HepG2 (cell line): ENCODE results near the gene VRK3. TPM values are rescaled to one million over a fixed set of nuclear protein-coding genes. Genes with fewer than 3 reads are reported as not detected.

ENCODE experiments used
- ATAC-seq: fragments of 200-7000 bp; cut with Tn5 transposase; 3 replicates; pipeline ENCODE4 v1.9.1; 2020; ENCODE audit warnings: mild to moderate bottlenecking, moderate library complexity
- BruUV-seq: library from RNA; stranded (reverse); fragments of 400-500 nt; replicated peaks from 2 replicates; lab custom pipeline; 2021; lab: Mats Ljungman, UMichigan
- CTCF ChIA-PET: fragments of 300-600 bp; formaldehyde crosslinking; extraction: SDS; loops from one replicate; lab custom pipeline; 2021; ENCODE audit warnings: low total read pairs, inconsistent platforms, low intra/inter-chr PET ratio; lab: Yijun Ruan, JAX
- POLR2A ChIA-PET: fragments of 350-600 bp; sonication (Branson Sonifier 250); formaldehyde crosslinking; loops from one replicate; lab custom pipeline; 2020; ENCODE audit warnings: antibody characterized with exemption, inconsistent platforms; lab: Yijun Ruan, JAX
- DNase-seq: peaks from one replicate; pipeline ENCODE4 v3.0.0-alpha.2; 2015; ENCODE audit warnings: low spot score
- FAIRE-seq: peaks from 3 replicates; lab custom pipeline; 2011; peaks lifted over from hg19 to GRCh38; lab: Jason Lieb, UNC
- H2AFZ ChIP-seq: one replicate; pipeline ENCODE4 v1.6.1; 2011; ENCODE audit warnings: low read length, inconsistent platforms
- H3K27ac ChIP-seq: fragments of 300-600 bp; 3 replicates; pipeline ENCODE4 v1.8.0; 2011; ENCODE audit warnings: mixed run types, mild to moderate bottlenecking, mixed read lengths, low read length, inconsistent platforms; ENCODE audit not compliant: insufficient read depth; ENCODE audit errors: extremely low read length
- H3K27me3 ChIP-seq, 2 experiments: fragments of 200-600 bp in 1 of 2; 2 replicates in 1 of 2; 3 replicates in 1 of 2; pipeline versions ENCODE4 v1.6.0 to v1.8.0; 2011; ENCODE audit warnings: low read length in 2 of 2, mild to moderate bottlenecking in 2 of 2, moderate library complexity in 2 of 2, inconsistent platforms in 1 of 2; ENCODE audit not compliant: insufficient read depth in 2 of 2, control insufficient read depth in 1 of 2
- H3K36me3 ChIP-seq, 2 experiments: fragments of 200-600 bp in 1 of 2; replicated peaks in 1 of 2; 2 replicates in 1 of 2; 3 replicates in 1 of 2; pipeline versions ENCODE4 v1.5.1 to v1.8.0; 2011; ENCODE audit warnings: low read length in 2 of 2, inconsistent platforms in 1 of 2; ENCODE audit not compliant: insufficient read depth in 2 of 2, control insufficient read depth in 1 of 2
- H3K4me1 ChIP-seq: 2 replicates; pipeline ENCODE4 v1.5.1; 2012; ENCODE audit warnings: low read length, inconsistent platforms; ENCODE audit not compliant: insufficient read depth
- H3K4me2 ChIP-seq: 2 replicates; pipeline ENCODE4 v1.6.0; 2011; ENCODE audit warnings: low read depth, low read length, inconsistent platforms
- H3K4me3 ChIP-seq, 3 experiments: fragments of 200-600 bp in 1 of 3; sonication (generic), shearing (Covaris generic) in 1 of 3; replicated peaks in 1 of 3; 2 replicates each; pipeline ENCODE4 v1.5.1; 2011 to 2016; ENCODE audit warnings: low read length in 3 of 3, inconsistent platforms in 2 of 3, low read depth in 2 of 3, mild to moderate bottlenecking in 2 of 3, control low read depth in 1 of 3, mixed read lengths in 1 of 3; ENCODE audit not compliant: insufficient read depth in 1 of 3
- H3K79me2 ChIP-seq: one replicate; pipeline ENCODE4 v1.6.1; 2011; ENCODE audit warnings: low read length, inconsistent platforms; ENCODE audit not compliant: insufficient read depth
- H3K9ac ChIP-seq: 2 replicates; pipeline ENCODE4 v1.6.0; 2011; ENCODE audit warnings: mild to moderate bottlenecking, low read depth, low read length, inconsistent platforms; ENCODE audit not compliant: insufficient read depth
- H3K9me3 ChIP-seq: 2 replicates; pipeline ENCODE4 v1.5.1; 2012; ENCODE audit warnings: mild to moderate bottlenecking, low read length
- H4K20me1 ChIP-seq: 2 replicates; pipeline ENCODE4 v1.6.0; 2011; ENCODE audit warnings: inconsistent platforms, mild to moderate bottlenecking, low read length, moderate library complexity; ENCODE audit not compliant: insufficient read depth
- ELF4 ChIP-seq: sonication (generic); formaldehyde crosslinking; IDR thresholded peaks from 2 replicates; pipeline ENCODE4 v1.5.0; 2020; ENCODE audit warnings: missing genetic modification reagents, mild to moderate bottlenecking, moderate library complexity, borderline replicate concordance
- FOXK1 ChIP-seq: sonication (generic); formaldehyde crosslinking; IDR thresholded peaks from 2 replicates; pipeline ENCODE4 v1.4.0; 2020; ENCODE audit warnings: low read depth, missing genetic modification reagents, borderline replicate concordance
- KDM6A ChIP-seq: IDR thresholded peaks from 2 replicates; pipeline ENCODE4 v1.6.1; 2016; ENCODE audit warnings: low read depth
- KLF12 ChIP-seq: sonication (generic); formaldehyde crosslinking; IDR thresholded peaks from 2 replicates; pipeline ENCODE4 v1.4.0; 2020; ENCODE audit warnings: missing genetic modification reagents, borderline replicate concordance
- POLR2A ChIP-seq, 2 experiments: IDR thresholded peaks; 2 replicates each; pipeline ENCODE4 v1.6.1; 2011; ENCODE audit warnings: low read depth in 2 of 2, low read length in 2 of 2, mild to moderate bottlenecking in 1 of 2, moderate library complexity in 1 of 2; ENCODE audit not compliant: insufficient read depth in 1 of 2
- RNF2 ChIP-seq: fragments of 450-650 bp; conservative IDR thresholded peaks from 2 replicates; pipeline ENCODE4 v1.6.1; 2016; ENCODE audit warnings: low read depth
- SMAD3 ChIP-seq: sonication (generic); formaldehyde crosslinking; IDR thresholded peaks from 2 replicates; pipeline ENCODE4 v1.4.0; 2020; ENCODE audit warnings: missing genetic modification reagents
- SMC3 ChIP-seq: IDR thresholded peaks from 2 replicates; pipeline ENCODE4 v1.6.1; 2011; ENCODE audit warnings: low read length, improper control_type of control experiment
- TOPORS ChIP-seq: sonication (generic); formaldehyde crosslinking; IDR thresholded peaks from 2 replicates; pipeline ENCODE4 v1.8.0; 2023; ENCODE audit warnings: mild to moderate bottlenecking, missing genetic modification reagents
- ZFP36L1 ChIP-seq: sonication (generic); formaldehyde crosslinking; IDR thresholded peaks from 2 replicates; pipeline ENCODE4 v1.8.0; 2022; ENCODE audit warnings: mild to moderate bottlenecking, missing genetic modification reagents, moderate library complexity
- ZMAT3 ChIP-seq: sonication (generic); formaldehyde crosslinking; conservative IDR thresholded peaks from 2 replicates; pipeline ENCODE4 v1.7.0; 2021; ENCODE audit warnings: missing genetic modification reagents
- ZNF230 ChIP-seq: sonication (generic); formaldehyde crosslinking; IDR thresholded peaks from 2 replicates; pipeline ENCODE4 v1.4.0; 2020; ENCODE audit warnings: mild to moderate bottlenecking, missing genetic modification reagents
- ZNF446 ChIP-seq: sonication (generic); formaldehyde crosslinking; IDR thresholded peaks from 2 replicates; pipeline ENCODE4 v1.5.0; 2020; ENCODE audit warnings: mild to moderate bottlenecking, missing genetic modification reagents
- ZNF484 ChIP-seq: sonication (generic); formaldehyde crosslinking; IDR thresholded peaks from 2 replicates; pipeline ENCODE4 v1.5.1; 2020; ENCODE audit warnings: mild to moderate bottlenecking, low read depth, missing genetic modification reagents, borderline replicate concordance
- WGBS: methylation state at CpG from one replicate; pipeline ENCODE4 v1.1.6; 2017; ENCODE audit warnings: low lambda C conversion rate; 5-methylcytosine and 5-hydroxymethylcytosine counted together
- in situ Hi-C: cut with HindIII; loops from 2 replicates; pipeline ENCODE4 v1.10.0; 2017; ENCODE audit warnings: low pct_unique_long_range_greater_than_20kb; ENCODE audit not compliant: extremely low pct_ligation_motif_present
- intact Hi-C: fragments of 100-400 bp; cut with micrococcal nuclease; formaldehyde crosslinking; loops from one replicate; pipeline ENCODE4 v1.10.0; 2022; ENCODE audit not compliant: unreplicated experiment
- polyA plus RNA-seq, 8 experiments: library from polyadenylated mRNA; depleted of rRNA in 3 of 8; stranded (reverse) in 7 of 8; unstranded in 1 of 8; fragments of >200 nt; fragmentation: Illumina TruSeq in 4 of 8; extraction: Trizol in 4 of 8; gene quantifications; 2 replicates each; pipeline versions ENCODE4 v1.2.1 to v1.2.3, GENCODE V29; 2011 to 2016; ENCODE audit warnings: low read depth in 4 of 8, missing spikeins in 1 of 8, mixed read lengths in 1 of 8; ENCODE audit not compliant: insufficient read depth in 1 of 8
- total RNA-seq, 5 experiments: library from RNA; depleted of rRNA; stranded (reverse); fragments of >200 nt; fragmentation: Illumina TruSeq; extraction: Trizol; gene quantifications; 2 replicates each; pipeline ENCODE4 v1.2.3, GENCODE V29; 2016; ENCODE audit warnings: low read depth in 1 of 5
- TF ChIP-seq, protein P1 (sequence below): sonication (generic); formaldehyde crosslinking; IDR thresholded peaks from 2 replicates; pipeline ENCODE4 v1.4.0; 2020; ENCODE audit warnings: missing genetic modification reagents, borderline replicate concordance
- TF ChIP-seq, protein P2 (sequence below): sonication (generic); formaldehyde crosslinking; IDR thresholded peaks from 2 replicates; pipeline ENCODE4 v1.5.0; 2020; ENCODE audit warnings: missing genetic modification reagents
- TF ChIP-seq, protein P3 (sequence below): sonication (generic); formaldehyde crosslinking; IDR thresholded peaks from 2 replicates; pipeline ENCODE4 v1.8.1; 2023; ENCODE audit warnings: mild to moderate bottlenecking, missing genetic modification reagents, borderline replicate concordance

Gene VRK3
- total and polyA plus RNA-seq, 2 of the 13 experiments (the other 11 are each of a cell fraction or from before 2014, with no cell fraction given) = 23.8 to 28.3 TPM

DNA sequence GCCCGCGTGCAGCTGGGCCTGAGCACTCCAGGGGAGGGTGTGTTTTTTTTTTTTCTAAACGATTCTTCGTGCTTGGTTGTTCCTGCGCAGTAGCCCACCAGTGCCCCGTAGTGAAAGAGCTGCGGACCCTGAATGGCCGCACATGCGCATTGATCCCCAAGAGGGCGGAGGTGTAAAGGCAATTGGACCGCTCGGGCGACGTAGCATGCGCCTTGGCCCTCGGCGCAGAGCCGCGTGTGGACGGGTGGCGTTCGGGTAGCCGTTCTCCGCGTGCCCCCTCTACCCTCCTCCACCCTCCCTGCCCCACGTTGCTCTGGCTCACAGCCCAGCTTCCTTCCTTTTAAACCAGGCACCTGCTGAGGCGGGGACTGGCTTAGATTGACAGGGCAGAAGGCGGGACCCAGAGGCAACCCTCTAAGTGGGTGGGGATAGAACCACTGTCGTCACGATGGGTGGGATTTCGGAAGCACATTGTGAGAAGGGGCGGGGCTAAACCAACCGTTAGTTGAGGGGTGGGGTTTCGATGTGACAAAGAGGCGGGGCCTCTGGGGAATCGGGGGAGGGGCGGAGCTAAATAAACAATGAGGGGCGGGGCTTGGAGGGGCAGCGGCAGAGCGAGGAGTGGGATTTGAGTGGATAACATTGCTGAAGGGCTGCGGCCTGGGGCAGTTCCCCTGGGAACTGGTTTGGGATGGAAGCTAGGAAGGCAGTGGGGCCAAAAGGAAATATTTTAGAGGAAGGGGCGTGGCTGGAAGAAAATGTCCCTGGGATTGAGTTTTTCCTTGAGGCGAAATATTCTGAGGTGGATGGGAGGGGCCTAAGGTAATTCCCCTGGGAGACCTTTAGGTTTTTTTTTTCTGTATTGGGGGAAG, 95.3 kb downstream of the VRK3 start:
- no peaks in the 10 kb centered on the region; a peak in 1 of 5 replicates for H3K27me3 ChIP-seq
- DNase-seq (peak; percentile 88), ATAC-seq (peak; percentile 84), FAIRE-seq (peak; percentile 82)
- 30% methylated on average over 18 of the region's 43 CpGs for WGBS
- H3K4me2 ChIP-seq = peak overlapping the region; percentile 94
- TSS peak; percentile 64 for BruUV-seq
- peak overlapping the region; percentile 94 for H3K27ac ChIP-seq
- H3K79me2 ChIP-seq = peaks cover 34% of the 10 kb centered on the region
- H4K20me1 ChIP-seq = no peaks in the 10 kb centered on the region
- peak overlapping the region; percentile 71 to 95 (median 89) for H3K4me3 ChIP-seq
- H3K36me3 ChIP-seq = peaks cover 9 to 19% of the 10 kb centered on the region in 2 experiments; a peak in 4 of 5 replicates
- in situ Hi-C loops = no loop called here
- ChIA-PET POLR2A (interaction anchor here (0.7 to 3.5 kb wide), 17 partner anchors 9 to 253 kb away, joined by 3 to 22 read pairs (median 5); partner anchors contain the start of genes AKT1S1, AP2A1, PRMT1 and PTOV1), CTCF (no interaction called here)
- intact Hi-C loops = no loop called here
- no peaks in the 10 kb centered on the region for H3K9me3 ChIP-seq
- peak overlapping the region; percentile 95 for H3K9ac ChIP-seq
- peaks cover 27% of the 10 kb centered on the region for H3K4me1 ChIP-seq
- H2AFZ ChIP-seq = no peak overlapping the region
- TF ChIP-seq POLR2A (IDR thresholded peaks at IDR 0.05; ENCODE audit: insufficient read depth in 1 of 2, low read depth in 2 of 2, low read length in 2 of 2) (peak; percentile 96 to 99), ZNF446 (peak; percentile 15; the same call in 1 of the 2 replicates), KLF12 (CRISPR knock-in tag) (no peak; the same call in 1 of the 2 replicates), ELF4 (CRISPR knock-in tag) (no peak), ZFP36L1 (CRISPR knock-in tag) (peak; percentile 95; the same call in 1 of the 2 replicates), ZNF230 (CRISPR knock-in tag) (peak; percentile 70; the same call in 1 of the 2 replicates), SMAD3 (no peak), RNF2 (no peak; the same call in 1 of the 2 replicates), ZNF484 (peak; percentile 0; the same call in 1 of the 2 replicates), FOXK1 (no peak), ZMAT3 (peak; percentile 23; the same call in 1 of the 2 replicates), KDM6A (CRISPR knock-in tag) (0 out of 2 replicates have a peak, but pooled peaks have one; percentile 8), SMC3 (no peak), TOPORS (CRISPR knock-in tag) (peak; percentile 62; the same call in 1 of the 2 replicates)
- TF ChIP-seq, protein P1, sequence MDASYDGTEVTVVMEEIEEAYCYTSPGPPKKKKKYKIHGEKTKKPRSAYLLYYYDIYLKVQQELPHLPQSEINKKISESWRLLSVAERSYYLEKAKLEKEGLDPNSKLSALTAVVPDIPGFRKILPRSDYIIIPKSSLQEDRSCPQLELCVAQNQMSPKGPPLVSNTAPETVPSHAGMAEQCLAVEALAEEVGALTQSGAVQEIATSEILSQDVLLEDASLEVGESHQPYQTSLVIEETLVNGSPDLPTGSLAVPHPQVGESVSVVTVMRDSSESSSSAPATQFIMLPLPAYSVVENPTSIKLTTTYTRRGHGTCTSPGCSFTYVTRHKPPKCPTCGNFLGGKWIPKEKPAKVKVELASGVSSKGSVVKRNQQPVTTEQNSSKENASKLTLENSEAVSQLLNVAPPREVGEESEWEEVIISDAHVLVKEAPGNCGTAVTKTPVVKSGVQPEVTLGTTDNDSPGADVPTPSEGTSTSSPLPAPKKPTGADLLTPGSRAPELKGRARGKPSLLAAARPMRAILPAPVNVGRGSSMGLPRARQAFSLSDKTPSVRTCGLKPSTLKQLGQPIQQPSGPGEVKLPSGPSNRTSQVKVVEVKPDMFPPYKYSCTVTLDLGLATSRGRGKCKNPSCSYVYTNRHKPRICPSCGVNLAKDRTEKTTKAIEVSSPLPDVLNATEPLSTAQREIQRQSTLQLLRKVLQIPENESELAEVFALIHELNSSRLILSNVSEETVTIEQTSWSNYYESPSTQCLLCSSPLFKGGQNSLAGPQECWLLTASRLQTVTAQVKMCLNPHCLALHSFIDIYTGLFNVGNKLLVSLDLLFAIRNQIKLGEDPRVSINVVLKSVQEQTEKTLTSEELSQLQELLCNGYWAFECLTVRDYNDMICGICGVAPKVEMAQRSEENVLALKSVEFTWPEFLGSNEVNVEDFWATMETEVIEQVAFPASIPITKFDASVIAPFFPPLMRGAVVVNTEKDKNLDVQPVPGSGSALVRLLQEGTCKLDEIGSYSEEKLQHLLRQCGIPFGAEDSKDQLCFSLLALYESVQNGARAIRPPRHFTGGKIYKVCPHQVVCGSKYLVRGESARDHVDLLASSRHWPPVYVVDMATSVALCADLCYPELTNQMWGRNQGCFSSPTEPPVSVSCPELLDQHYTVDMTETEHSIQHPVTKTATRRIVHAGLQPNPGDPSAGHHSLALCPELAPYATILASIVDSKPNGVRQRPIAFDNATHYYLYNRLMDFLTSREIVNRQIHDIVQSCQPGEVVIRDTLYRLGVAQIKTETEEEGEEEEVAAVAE (CRISPR knock-in tag) = 0 out of 2 replicates have a peak, but pooled peaks have one; percentile 31
- TF ChIP-seq, protein P2, sequence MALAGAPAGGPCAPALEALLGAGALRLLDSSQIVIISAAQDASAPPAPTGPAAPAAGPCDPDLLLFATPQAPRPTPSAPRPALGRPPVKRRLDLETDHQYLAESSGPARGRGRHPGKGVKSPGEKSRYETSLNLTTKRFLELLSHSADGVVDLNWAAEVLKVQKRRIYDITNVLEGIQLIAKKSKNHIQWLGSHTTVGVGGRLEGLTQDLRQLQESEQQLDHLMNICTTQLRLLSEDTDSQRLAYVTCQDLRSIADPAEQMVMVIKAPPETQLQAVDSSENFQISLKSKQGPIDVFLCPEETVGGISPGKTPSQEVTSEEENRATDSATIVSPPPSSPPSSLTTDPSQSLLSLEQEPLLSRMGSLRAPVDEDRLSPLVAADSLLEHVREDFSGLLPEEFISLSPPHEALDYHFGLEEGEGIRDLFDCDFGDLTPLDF = peak; percentile 60
- TF ChIP-seq, protein P3, sequence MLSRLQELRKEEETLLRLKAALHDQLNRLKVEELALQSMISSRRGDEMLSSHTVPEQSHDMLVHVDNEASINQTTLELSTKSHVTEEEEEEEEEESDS (CRISPR knock-in tag) = no peak; the same call in 1 of the 2 replicates
